ENCODE results near the gene KRTAP5-6. TPM values are rescaled to one million over a fixed set of nuclear protein-coding genes. Genes with fewer than 3 reads are reported as not detected.

KRTAP5-6 gene
- total RNA-seq, 1 donor: not detected

GRCh38 chr11:1728931-1729691, 32.1 kb downstream of the KRTAP5-6 start:
- peaks cover 16% of the 10 kb centered on the region for H3K27me3 ChIP-seq (ENCODE audit: insufficient read depth, low read length)
- peaks cover 14% of the 10 kb centered on the region for H3K4me1 ChIP-seq (ENCODE audit: insufficient read depth, low read length)
- H3K4me3 ChIP-seq (ENCODE audit: low read length): no peak overlapping the region
- no peaks in the 10 kb centered on the region for H3K9me3 ChIP-seq (ENCODE audit: low read depth, low read length)

DNA sequence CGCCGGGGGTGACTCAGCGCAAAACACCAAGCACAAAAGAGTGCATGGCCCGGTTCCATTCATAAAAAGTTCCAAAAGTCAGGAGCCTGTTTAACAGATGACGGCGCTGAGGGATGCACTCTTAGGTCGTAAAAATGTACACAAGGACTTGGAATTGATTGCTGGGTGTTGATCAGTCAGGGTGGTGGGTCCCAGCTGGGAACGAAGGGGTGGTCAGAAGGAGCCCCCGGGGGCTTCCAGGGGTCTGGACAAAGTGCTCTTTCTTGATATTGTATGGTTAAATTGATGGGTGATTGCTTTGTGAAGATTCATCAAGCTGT, 32.7 kb downstream of the KRTAP5-6 start:
- Histone ChIP-seq H3K27me3 (ENCODE audit: insufficient read depth, low read length) (peaks cover 16% of the 10 kb centered on the region), H3K9me3 (ENCODE audit: low read depth, low read length) (no peaks in the 10 kb centered on the region), H3K4me1 (ENCODE audit: insufficient read depth, low read length) (peaks cover 18% of the 10 kb centered on the region), H3K4me3 (ENCODE audit: low read length) (no peak overlapping the region)

DNA sequence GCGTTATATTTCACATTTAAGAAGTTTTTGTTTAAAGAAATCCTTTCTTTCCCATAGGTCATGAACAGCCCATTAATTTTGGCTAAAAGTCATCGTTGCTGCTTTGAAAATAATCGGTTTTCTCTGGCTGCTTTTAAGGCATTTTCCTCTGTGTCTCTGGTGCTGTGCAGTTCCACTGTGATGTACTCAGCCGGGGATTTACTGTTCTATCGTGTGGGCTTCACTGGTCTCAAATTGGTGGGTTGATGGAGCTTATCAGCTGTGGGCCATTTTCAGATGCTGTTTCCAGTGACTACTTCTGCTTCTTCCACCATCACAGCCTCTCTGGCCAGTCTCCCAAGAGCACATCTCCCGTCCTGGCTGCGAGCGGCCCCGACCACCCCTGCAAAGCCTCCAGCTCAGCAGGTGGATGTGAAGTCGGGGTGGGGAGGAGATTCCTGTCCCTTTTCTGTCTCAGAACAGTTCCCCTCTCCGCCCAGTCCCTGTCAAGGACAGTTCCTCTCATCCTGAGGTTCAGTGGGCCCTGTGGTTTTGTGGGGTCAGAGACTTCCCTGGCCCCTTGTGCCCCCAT, 33.1 kb downstream of the KRTAP5-6 start:
- H3K4me3 ChIP-seq (ENCODE audit: low read length): no peak overlapping the region
- H3K9me3 ChIP-seq (ENCODE audit: low read depth, low read length): no peaks in the 10 kb centered on the region
- peaks cover 16% of the 10 kb centered on the region for H3K27me3 ChIP-seq (ENCODE audit: insufficient read depth, low read length)
- H3K4me1 ChIP-seq (ENCODE audit: insufficient read depth, low read length): peaks cover 18% of the 10 kb centered on the region

DNA sequence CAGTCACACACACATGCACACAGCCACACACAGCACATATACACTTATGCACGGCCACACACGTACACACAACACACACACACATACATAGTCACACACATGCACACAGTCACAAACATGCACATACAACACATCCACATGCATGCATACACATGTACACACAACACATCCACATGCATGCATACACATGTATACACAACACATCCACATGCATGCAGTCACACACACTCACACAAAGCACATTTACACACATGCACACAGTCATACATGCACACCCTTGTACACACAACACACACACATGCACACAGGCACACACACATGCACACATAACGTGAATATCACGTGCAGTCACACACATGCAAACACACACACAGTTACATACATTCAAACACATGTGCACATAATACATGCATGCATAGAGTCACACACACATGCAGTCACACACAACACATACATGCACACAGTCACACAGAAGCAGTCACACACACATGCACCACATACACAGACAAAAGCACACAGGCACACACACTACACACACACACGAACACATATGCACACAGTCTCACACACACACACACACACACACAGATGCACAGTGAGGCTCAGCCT, 34.6 kb downstream of the KRTAP5-6 start:
- H3K4me1 ChIP-seq (ENCODE audit: insufficient read depth, low read length): peaks cover 18% of the 10 kb centered on the region
- H3K9me3 ChIP-seq (ENCODE audit: low read depth, low read length): no peaks in the 10 kb centered on the region
- peaks cover 18% of the 10 kb centered on the region for H3K27me3 ChIP-seq (ENCODE audit: insufficient read depth, low read length)
- H3K4me3 ChIP-seq (ENCODE audit: low read length): no peak overlapping the region

- H3K4me3 ChIP-seq (ENCODE audit: low read length): no peak overlapping the region
- peaks cover 6% of the 10 kb centered on the region for H3K9me3 ChIP-seq (ENCODE audit: low read depth, low read length)
- peaks cover 25% of the 10 kb centered on the region for H3K27me3 ChIP-seq (ENCODE audit: insufficient read depth, low read length)
- peaks cover 18% of the 10 kb centered on the region for H3K4me1 ChIP-seq (ENCODE audit: insufficient read depth, low read length)
Measured at GRCh38 chr11:1732418-1733008, 35.5 kb downstream of the KRTAP5-6 start.

- H3K27me3 ChIP-seq (ENCODE audit: insufficient read depth, low read length): peaks cover 23% of the 10 kb centered on the region
- peaks cover 6% of the 10 kb centered on the region for H3K9me3 ChIP-seq (ENCODE audit: low read depth, low read length)
- H3K4me1 ChIP-seq (ENCODE audit: insufficient read depth, low read length): peaks cover 18% of the 10 kb centered on the region
- no peak overlapping the region for H3K4me3 ChIP-seq (ENCODE audit: low read length)
Measured at GRCh38 chr11:1733009-1733715, 36.2 kb downstream of the KRTAP5-6 start.

GRCh38 chr11:1733716-1734640, 37.0 kb downstream of the KRTAP5-6 start:
- H3K4me3 ChIP-seq (ENCODE audit: low read length): no peak overlapping the region
- peaks cover 23% of the 10 kb centered on the region for H3K27me3 ChIP-seq (ENCODE audit: insufficient read depth, low read length)
- peaks cover 14% of the 10 kb centered on the region for H3K4me1 ChIP-seq (ENCODE audit: insufficient read depth, low read length)
- H3K9me3 ChIP-seq (ENCODE audit: low read depth, low read length): peaks cover 6% of the 10 kb centered on the region

GRCh38 chr11:1734641-1735081, 37.7 kb downstream of the KRTAP5-6 start:
- peaks cover 19% of the 10 kb centered on the region for H3K27me3 ChIP-seq (ENCODE audit: insufficient read depth, low read length)
- peaks cover 6% of the 10 kb centered on the region for H3K9me3 ChIP-seq (ENCODE audit: low read depth, low read length)
- H3K4me3 ChIP-seq (ENCODE audit: low read length): no peak overlapping the region
- peaks cover 8% of the 10 kb centered on the region for H3K4me1 ChIP-seq (ENCODE audit: insufficient read depth, low read length)

DNA sequence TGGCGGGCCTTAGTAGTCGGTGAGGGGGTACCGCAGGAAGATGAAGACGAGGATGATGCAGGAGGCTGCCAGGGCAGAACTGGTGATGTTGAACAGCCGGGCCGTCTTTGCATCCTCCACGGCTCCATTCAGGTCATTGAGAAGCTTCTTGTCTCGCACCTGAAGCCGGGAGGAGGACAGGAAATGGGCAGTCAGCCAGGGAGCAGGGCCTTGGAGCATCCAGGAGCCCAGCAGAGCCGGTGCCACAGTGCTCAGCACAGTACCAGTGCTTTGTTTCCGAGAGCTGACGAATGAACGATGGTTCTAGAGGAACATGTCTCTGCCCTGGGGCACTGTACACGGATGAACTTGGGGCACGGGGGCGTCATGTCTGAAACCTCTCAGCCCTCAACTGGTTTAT, 38.3 kb downstream of the KRTAP5-6 start:
- Histone ChIP-seq H3K4me3 (ENCODE audit: low read length) (no peak overlapping the region), H3K9me3 (ENCODE audit: low read depth, low read length) (peaks cover 6% of the 10 kb centered on the region), H3K27me3 (ENCODE audit: insufficient read depth, low read length) (peaks cover 14% of the 10 kb centered on the region), H3K4me1 (ENCODE audit: insufficient read depth, low read length) (peaks cover 5% of the 10 kb centered on the region)

DNA sequence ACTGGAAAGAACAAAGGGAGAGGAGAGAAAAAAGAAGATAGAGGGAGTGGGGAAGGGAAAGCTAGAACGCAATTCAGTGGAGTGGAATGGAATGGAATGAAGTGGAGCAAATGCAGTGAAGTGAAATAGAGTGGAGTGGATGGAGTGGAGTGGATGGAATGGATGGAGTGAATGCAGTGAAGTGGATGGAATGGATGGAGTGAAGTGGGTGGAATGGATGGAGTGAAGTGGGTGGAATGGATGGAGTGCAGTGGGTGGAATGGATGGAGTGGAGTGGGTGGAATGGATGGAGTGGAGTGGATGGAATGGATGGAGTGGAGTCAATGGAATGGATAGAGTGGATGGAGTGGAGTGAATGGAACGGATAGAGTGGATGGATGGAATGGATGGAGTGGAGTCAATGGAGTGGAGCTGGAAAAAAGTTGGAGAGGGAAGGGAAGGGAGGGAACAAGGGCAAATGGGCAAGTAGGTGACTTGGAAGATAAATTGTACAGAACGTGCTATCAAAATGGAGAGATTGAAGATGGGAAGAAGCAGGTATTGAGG, 39.5 kb downstream of the KRTAP5-6 start:
- H3K4me3 ChIP-seq (ENCODE audit: low read length): no peak overlapping the region
- H3K27me3 ChIP-seq (ENCODE audit: insufficient read depth, low read length): peaks cover 14% of the 10 kb centered on the region
- peaks cover 6% of the 10 kb centered on the region for H3K9me3 ChIP-seq (ENCODE audit: low read depth, low read length)

GRCh38 chr11:1737080-1737757, 40.2 kb downstream of the KRTAP5-6 start:
- Histone ChIP-seq H3K4me3 (ENCODE audit: low read length) (no peak overlapping the region), H3K9me3 (ENCODE audit: low read depth, low read length) (peaks cover 6% of the 10 kb centered on the region), H3K27me3 (ENCODE audit: insufficient read depth, low read length) (peaks cover 14% of the 10 kb centered on the region)

More for the DNA sequence above, 39.5 kb downstream of the KRTAP5-6 start:
- H3K4me1 ChIP-seq (ENCODE audit: insufficient read depth, low read length): peaks cover 5% of the 10 kb centered on the region

GRCh38 chr11:1738380-1738779, 41.4 kb downstream of the KRTAP5-6 start:
- Histone ChIP-seq H3K9me3 (ENCODE audit: low read depth, low read length) (peaks cover 6% of the 10 kb centered on the region), H3K27me3 (ENCODE audit: insufficient read depth, low read length) (peaks cover 12% of the 10 kb centered on the region), H3K4me3 (ENCODE audit: low read length) (no peak overlapping the region), H3K4me1 (ENCODE audit: insufficient read depth, low read length) (peaks cover 5% of the 10 kb centered on the region)

More at GRCh38 chr11:1737080-1737757, 40.2 kb downstream of the KRTAP5-6 start:
- H3K4me1 ChIP-seq (ENCODE audit: insufficient read depth, low read length): peaks cover 5% of the 10 kb centered on the region

DNA sequence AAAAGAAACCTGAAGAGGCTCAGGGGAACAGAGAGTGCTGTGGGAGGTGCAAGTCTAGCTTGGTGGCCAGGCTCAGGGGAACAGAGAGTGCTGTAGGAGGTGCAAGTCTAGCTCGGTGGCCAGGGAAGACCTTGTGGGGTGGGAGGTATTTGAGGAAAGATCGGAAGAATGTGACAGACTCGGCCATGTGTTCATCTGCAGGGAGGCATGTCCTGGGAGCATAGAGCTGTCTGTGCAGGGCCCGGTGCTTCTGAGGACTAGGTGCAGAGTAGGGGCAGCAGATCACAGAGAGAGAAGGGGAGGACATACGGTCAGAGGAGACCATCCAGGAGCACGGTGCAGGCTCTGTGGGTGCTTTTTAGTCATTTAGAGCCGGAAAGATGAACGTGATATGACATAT, 42.6 kb downstream of the KRTAP5-6 start:
- Histone ChIP-seq H3K27me3 (ENCODE audit: insufficient read depth, low read length) (peaks cover 9% of the 10 kb centered on the region), H3K4me1 (ENCODE audit: insufficient read depth, low read length) (no peaks in the 10 kb centered on the region), H3K4me3 (ENCODE audit: low read length) (no peak overlapping the region), H3K9me3 (ENCODE audit: low read depth, low read length) (peaks cover 6% of the 10 kb centered on the region)

Measured in mononuclear cell (primary cell).